Hepatocyte (in vitro differentiated cells): ENCODE results near the gene HOXC6. TPM values are rescaled to one million over a fixed set of nuclear protein-coding genes. Genes with fewer than 3 reads are reported as not detected.

Experiments
- DNase-seq: peaks from one replicate; pipeline ENCODE4 v3.0.0-alpha.2; 2016; ENCODE audit warnings: low spot score
- H2AFZ ChIP-seq: fragments of 200-600 bp; sonication (generic); 2 replicates; pipeline ENCODE4 v1.6.0; 2016; ENCODE audit warnings: antibody characterized with exemption, mild to moderate bottlenecking
- H3K27ac ChIP-seq: fragments of 200-600 bp; sonication (generic); 2 replicates; pipeline ENCODE4 v1.5.1; 2016; ENCODE audit warnings: mild to moderate bottlenecking
- H3K27me3 ChIP-seq: fragments of 200-600 bp; sonication (generic); 2 replicates; pipeline ENCODE4 v1.6.1; 2016
- H3K36me3 ChIP-seq: fragments of 200-600 bp; sonication (generic); replicated peaks from 2 replicates; pipeline ENCODE4 v1.5.1; 2016; ENCODE audit warnings: low read depth; ENCODE audit not compliant: insufficient read depth
- H3K4me1 ChIP-seq: fragments of 200-600 bp; sonication (generic); 2 replicates; pipeline ENCODE4 v1.5.1; 2016; ENCODE audit warnings: mild to moderate bottlenecking, moderate library complexity; ENCODE audit not compliant: insufficient read depth
- H3K4me2 ChIP-seq: fragments of 200-600 bp; sonication (generic); 2 replicates; pipeline ENCODE4 v1.6.0; 2016
- H3K4me3 ChIP-seq: fragments of 200-600 bp; sonication (generic); 2 replicates; pipeline ENCODE4 v1.5.1; 2016; ENCODE audit warnings: mild to moderate bottlenecking
- H3K79me2 ChIP-seq: fragments of 200-600 bp; sonication (generic); 2 replicates; pipeline ENCODE4 v1.6.0; 2017; ENCODE audit warnings: mild to moderate bottlenecking
- H3K9me2 ChIP-seq: fragments of 200-600 bp; sonication (generic); replicated peaks from 2 replicates; pipeline ENCODE4 v1.6.0; 2017; ENCODE audit warnings: mild to moderate bottlenecking; ENCODE audit not compliant: insufficient read depth
- H3K9me3 ChIP-seq: fragments of 200-600 bp; sonication (generic); 2 replicates; pipeline ENCODE4 v1.5.1; 2016; ENCODE audit warnings: low read depth, mild to moderate bottlenecking
- H4K20me1 ChIP-seq: fragments of 200-600 bp; sonication (generic); 2 replicates; pipeline ENCODE4 v1.6.0; 2016; ENCODE audit warnings: mild to moderate bottlenecking; ENCODE audit not compliant: insufficient read depth, poor library complexity, severe bottlenecking
- CTCF ChIP-seq: fragments of 200-600 bp; sonication (generic); IDR thresholded peaks from 2 replicates; pipeline ENCODE4 v1.5.1; 2016; ENCODE audit warnings: antibody characterized with exemption, mild to moderate bottlenecking; ENCODE audit not compliant: poor library complexity
- EZH2 ChIP-seq: fragments of 200-600 bp; sonication (generic); IDR thresholded peaks from 2 replicates; pipeline ENCODE4 v1.6.1; 2016; ENCODE audit warnings: antibody characterized with exemption, mild to moderate bottlenecking, borderline replicate concordance
- EZH2phosphoT487 ChIP-seq: fragments of 200-600 bp; sonication (generic); IDR thresholded peaks from one replicate; pipeline ENCODE4 v1.6.1; 2018; ENCODE audit warnings: antibody characterized with exemption, mild to moderate bottlenecking, low read depth, moderate library complexity; ENCODE audit not compliant: unreplicated experiment, severe bottlenecking
- WGBS: methylation state at CpG from one replicate; pipeline ENCODE4 v1.1.6; 2016; ENCODE audit warnings: low lambda C conversion rate; ENCODE audit errors: missing lambda C conversion rate; 5-methylcytosine and 5-hydroxymethylcytosine counted together
- polyA plus RNA-seq: library from polyadenylated mRNA; unstranded; fragments of >200 nt; fragmentation: Nextera tagmentation; extraction: Ambion mirVana; gene quantifications from 2 replicates; pipeline ENCODE4 v1.2.1, GENCODE V29; 2016
- total RNA-seq: library from RNA; depleted of rRNA; stranded (reverse); fragments of >200 nt; gene quantifications from 2 replicates; pipeline ENCODE4 v1.2.3, GENCODE V29; 2014

The HOXC6 gene
- total and polyA plus RNA-seq, 2 experiments from 2014 or later = 4.5 to 11.1 TPM

GRCh38 chr12:53999559-54000115 lies 28.6 kb upstream of the HOXC6 start:
- Histone ChIP-seq H3K27ac (no peak overlapping the region), H3K4me1 (peaks cover 23% of the 10 kb centered on the region), H3K4me3 (no peak overlapping the region), H3K9me2 (no peaks in the 10 kb centered on the region), H2AFZ (peak overlapping the region; percentile 42), H3K79me2 (no peaks in the 10 kb centered on the region), H3K9me3 (no peaks in the 10 kb centered on the region), H3K27me3 (peaks cover 98% of the 10 kb centered on the region), H3K36me3 (no peaks in the 10 kb centered on the region), H3K4me2 (peak overlapping the region; percentile 90), H4K20me1 (no peaks in the 10 kb centered on the region)
- 8% methylated on average over 32 of the region's 35 CpGs for WGBS
- no peak for DNase-seq
- TF ChIP-seq EZH2 (no peak), EZH2phosphoT487 (peak; percentile 73), CTCF (no peak)

- Histone ChIP-seq H3K27me3 (peaks cover 98% of the 10 kb centered on the region), H3K4me2 (peak within 1 kb of the TSS; percentile 90), H3K79me2 (no peaks in the 10 kb centered on the region), H3K9me2 (no peaks in the 10 kb centered on the region), H3K9me3 (no peaks in the 10 kb centered on the region), H3K4me1 (peaks cover 16% of the 10 kb centered on the region), H4K20me1 (no peaks in the 10 kb centered on the region), H3K36me3 (no peaks in the 10 kb centered on the region), H3K4me3 (peak within 1 kb of the TSS; percentile 46), H3K27ac (no peak within 1 kb of the TSS), H2AFZ (peak within 1 kb of the TSS; percentile 84)
- TF ChIP-seq EZH2 (peak; percentile 99), CTCF (no peak), EZH2phosphoT487 (peak; percentile 56)
- DNase-seq = no peak
- WGBS = 3% methylated on average over 57 of the region's 87 CpGs
These were observed 27.8 kb upstream of the HOXC6 start, which contains the start of gene HOXC9 for GRCh38 chr12:54000116-54001114. HOXC9 (plus strand) TSS chr12:54000161; CDS start chr12:54000189, 28 bp downstream.

GRCh38 chr12:54001283-54002187 lies 26.7 kb upstream of the HOXC6 start:
- TF ChIP-seq CTCF = no peak
- TF ChIP-seq EZH2phosphoT487 = no peak
- TF ChIP-seq EZH2 = no peak
- Histone ChIP-seq H3K4me2 (peak overlapping the region; percentile 90), H3K9me3 (no peaks in the 10 kb centered on the region), H3K27ac (no peak overlapping the region), H2AFZ (no peak overlapping the region), H3K36me3 (no peaks in the 10 kb centered on the region), H3K9me2 (no peaks in the 10 kb centered on the region), H3K27me3 (peaks cover 96% of the 10 kb centered on the region), H3K79me2 (no peaks in the 10 kb centered on the region), H3K4me3 (no peak overlapping the region), H4K20me1 (no peaks in the 10 kb centered on the region), H3K4me1 (peaks cover 13% of the 10 kb centered on the region)
- 28% methylated on average over 8 of the region's 8 CpGs for WGBS
- DNase-seq = no peak
